GM06990 (cell line): ENCODE results near the gene CDH12.

Source experiments
- DNase-seq: peaks from one replicate; pipeline ENCODE4 v3.0.0-alpha.2; 2011; ENCODE audit not compliant: insufficient read length; ENCODE audit errors: extremely low read depth
- H3K27me3 ChIP-seq: replicated peaks from 2 replicates; pipeline ENCODE4 v1.6.0; 2011; ENCODE audit warnings: low read length; ENCODE audit not compliant: control insufficient read depth, insufficient read depth
- H3K36me3 ChIP-seq: 2 replicates; pipeline ENCODE4 v1.5.1; 2011; ENCODE audit warnings: low read length; ENCODE audit not compliant: control insufficient read depth, insufficient read depth
- H3K4me3 ChIP-seq: replicated peaks from 2 replicates; pipeline ENCODE4 v1.5.1; 2011; ENCODE audit warnings: low read depth, mild to moderate bottlenecking, control low read depth, low read length
- TF ChIP-seq, protein P1 (sequence below): IDR thresholded peaks from 2 replicates; pipeline ENCODE4 v1.5.1; 2011; ENCODE audit warnings: low read length, control low read depth, mild to moderate bottlenecking, inconsistent platforms; ENCODE audit not compliant: insufficient read depth, poor library complexity, severe bottlenecking

The CDH12 gene

DNA sequence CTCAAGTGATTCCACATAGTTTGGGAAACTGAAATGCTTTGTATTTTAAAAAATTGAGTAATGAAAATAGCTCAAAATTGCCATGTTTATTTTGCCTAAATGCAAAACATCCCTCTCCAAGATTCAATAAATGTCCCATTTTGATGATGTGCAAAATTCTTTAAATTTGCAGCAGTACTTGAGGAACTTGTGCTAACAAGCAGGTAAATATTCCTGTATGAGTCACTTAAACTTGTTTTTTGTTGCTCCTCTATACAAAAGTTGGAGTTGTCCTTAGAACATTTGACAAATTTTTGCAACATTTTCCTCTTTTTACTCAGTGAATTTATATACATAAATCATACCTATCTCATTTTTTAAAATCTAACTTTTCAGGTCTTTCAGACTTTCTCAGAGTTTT is 280.2 kb downstream of the CDH12 start:
- TF ChIP-seq, protein P1, sequence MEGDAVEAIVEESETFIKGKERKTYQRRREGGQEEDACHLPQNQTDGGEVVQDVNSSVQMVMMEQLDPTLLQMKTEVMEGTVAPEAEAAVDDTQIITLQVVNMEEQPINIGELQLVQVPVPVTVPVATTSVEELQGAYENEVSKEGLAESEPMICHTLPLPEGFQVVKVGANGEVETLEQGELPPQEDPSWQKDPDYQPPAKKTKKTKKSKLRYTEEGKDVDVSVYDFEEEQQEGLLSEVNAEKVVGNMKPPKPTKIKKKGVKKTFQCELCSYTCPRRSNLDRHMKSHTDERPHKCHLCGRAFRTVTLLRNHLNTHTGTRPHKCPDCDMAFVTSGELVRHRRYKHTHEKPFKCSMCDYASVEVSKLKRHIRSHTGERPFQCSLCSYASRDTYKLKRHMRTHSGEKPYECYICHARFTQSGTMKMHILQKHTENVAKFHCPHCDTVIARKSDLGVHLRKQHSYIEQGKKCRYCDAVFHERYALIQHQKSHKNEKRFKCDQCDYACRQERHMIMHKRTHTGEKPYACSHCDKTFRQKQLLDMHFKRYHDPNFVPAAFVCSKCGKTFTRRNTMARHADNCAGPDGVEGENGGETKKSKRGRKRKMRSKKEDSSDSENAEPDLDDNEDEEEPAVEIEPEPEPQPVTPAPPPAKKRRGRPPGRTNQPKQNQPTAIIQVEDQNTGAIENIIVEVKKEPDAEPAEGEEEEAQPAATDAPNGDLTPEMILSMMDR, result no peak
- DNase-seq, result no peak
- H3K36me3 ChIP-seq, result no peaks in the 10 kb centered on the region
- no peak overlapping the region for H3K4me3 ChIP-seq
- no peaks in the 10 kb centered on the region for H3K27me3 ChIP-seq

DNA sequence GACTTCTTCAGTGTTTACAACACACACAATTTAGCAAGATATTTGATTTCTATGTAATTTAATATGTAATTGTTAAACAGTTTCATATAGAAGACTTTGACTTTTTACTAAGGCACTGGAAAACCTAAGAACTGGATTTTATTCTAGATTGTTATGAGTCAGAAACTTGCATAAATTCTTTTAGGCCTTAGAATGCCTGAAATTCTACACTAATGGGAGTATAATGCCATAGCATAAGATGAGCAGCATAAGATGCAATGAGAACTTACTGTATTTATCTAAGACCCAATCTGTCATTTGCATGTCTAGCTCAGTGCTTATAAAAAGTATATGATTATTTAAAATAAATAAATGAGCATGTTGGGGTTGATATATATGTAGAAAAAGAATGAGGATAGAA is 285.2 kb downstream of the CDH12 start:
- H3K36me3 ChIP-seq, result no peaks in the 10 kb centered on the region
- H3K4me3 ChIP-seq, result no peak overlapping the region
- no peak for DNase-seq
- no peaks in the 10 kb centered on the region for H3K27me3 ChIP-seq
- TF ChIP-seq, protein P1, result no peak

DNA sequence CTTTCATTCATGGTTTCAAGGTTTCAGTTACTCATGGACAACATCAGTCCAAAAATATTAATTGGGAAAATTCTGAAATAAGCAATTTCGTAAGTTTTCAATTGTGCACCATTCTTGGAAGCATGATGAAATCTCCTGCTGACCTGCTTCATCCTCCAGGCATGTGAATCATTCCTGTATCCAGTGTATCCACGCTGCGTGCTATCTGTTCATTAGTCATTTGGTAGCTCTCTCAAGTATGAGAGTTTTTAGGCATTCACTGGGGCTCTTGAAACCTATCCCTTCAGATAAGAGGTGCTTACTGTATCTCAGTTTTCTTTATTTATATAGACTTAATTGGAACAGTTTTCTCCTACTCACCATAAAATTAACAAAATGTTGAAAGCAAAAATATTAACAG is 293.0 kb downstream of the CDH12 start:
- Histone ChIP-seq H3K4me3 (no peak overlapping the region), H3K27me3 (no peaks in the 10 kb centered on the region), H3K36me3 (no peaks in the 10 kb centered on the region)
- TF ChIP-seq, protein P1, result no peak
- DNase-seq, result no peak

DNA sequence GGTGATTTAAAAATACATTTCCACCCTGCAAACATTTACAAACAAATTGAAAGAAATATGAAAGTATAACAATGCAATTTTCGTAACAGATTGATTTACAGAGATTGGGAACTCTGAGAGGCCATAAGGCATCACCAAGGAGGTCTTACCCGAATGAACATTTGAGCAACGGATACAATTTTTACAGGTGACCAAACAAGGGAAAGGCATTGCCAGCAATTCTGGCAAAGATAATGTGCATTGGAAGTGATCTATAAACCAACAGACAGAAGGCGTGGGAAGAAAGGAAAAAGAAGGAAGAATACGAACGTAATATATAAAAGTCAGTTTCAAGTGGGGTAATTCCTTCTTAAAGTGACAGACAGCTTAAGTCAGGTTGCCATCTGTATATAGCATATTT is 295.9 kb downstream of the CDH12 start:
- no peaks in the 10 kb centered on the region for H3K36me3 ChIP-seq
- no peak for DNase-seq
- H3K27me3 ChIP-seq, result no peaks in the 10 kb centered on the region
- H3K4me3 ChIP-seq, result no peak overlapping the region
- TF ChIP-seq, protein P1, result no peak

DNA sequence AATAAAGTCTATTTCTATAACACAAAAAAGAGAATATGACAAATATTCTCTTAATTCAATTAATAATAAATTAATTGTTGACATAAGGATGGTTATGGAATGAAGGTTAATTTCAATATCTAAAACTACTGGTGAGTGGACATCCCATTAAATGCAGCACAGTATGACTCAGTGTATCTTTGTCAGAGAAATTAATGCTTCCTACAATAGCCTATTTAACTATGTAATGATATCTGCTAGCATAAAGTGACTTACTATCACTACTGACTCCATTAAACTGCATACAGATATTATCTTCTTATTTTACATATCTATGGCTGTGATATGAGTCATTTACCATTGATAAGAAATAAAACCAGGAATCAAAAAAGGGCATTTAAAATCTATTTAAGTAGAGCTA is 298.7 kb downstream of the CDH12 start:
- no peak overlapping the region for H3K4me3 ChIP-seq

More for the DNA sequence above, 298.7 kb downstream of the CDH12 start:
- Histone ChIP-seq H3K27me3 (no peaks in the 10 kb centered on the region), H3K36me3 (no peaks in the 10 kb centered on the region)
- TF ChIP-seq, protein P1, result no peak
- no peak for DNase-seq
